Activated gamma-delta T cell treated with anti-CD3 and anti-CD28 coated beads, Interleukin-2, amount 50 U/mL, for 16 hours (primary cell): ENCODE measurements around the gene MIPEP.
"Not testable (repeated sequence)": the region's sequence is repeated elsewhere in the genome, so short reads cannot be mapped to it uniquely, and the experiment has no call there.

ENCODE experiments used
- DNase-seq: peaks from one replicate; pipeline ENCODE4 v3.0.0-alpha.2; 2020; ENCODE audit warnings: low read depth

The MIPEP gene

GRCh38 chr13:23776698-23777574 is 112.3 kb downstream of the MIPEP start:
- DNase-seq = no peak

- no peak for DNase-seq
Observed at GRCh38 chr13:23772717-23773116, 116.5 kb downstream of the MIPEP start.

DNA sequence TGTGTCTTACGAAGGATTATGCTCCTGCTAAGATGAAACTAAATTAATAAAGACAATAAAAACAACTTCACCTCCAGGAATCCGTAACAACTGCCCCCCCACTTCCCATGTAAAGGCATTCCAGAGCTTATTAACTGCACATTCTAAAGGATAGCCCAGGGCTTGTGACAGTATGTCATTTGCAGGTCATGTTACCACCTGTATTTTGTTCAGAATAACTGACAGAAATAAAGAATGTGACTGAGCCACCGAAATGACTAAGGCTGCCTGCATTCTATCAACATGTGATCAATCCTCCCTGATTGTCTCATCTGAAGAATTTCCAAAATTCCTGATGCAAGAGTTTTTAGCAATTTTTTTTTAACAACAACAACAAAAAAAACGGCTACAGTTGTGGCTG is 117.2 kb downstream of the MIPEP start:
- no peak for DNase-seq

DNA sequence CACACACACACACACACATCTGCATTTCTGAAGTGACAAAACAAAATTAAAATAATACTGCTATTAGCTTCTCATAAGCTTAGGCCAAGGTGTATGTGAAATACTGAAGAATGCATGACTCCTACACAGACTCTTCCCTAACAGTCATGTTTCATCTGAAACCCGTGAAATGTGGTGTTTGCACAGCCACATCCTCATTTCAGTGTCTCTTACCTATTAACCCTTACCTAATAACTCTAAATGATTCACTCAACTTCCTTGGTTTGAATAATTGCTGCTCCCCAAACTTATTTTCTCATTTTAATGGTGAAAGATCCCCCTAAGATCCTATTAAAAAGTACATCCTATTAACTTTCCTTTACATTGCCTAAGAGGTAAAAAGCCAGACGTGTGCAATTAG is 117.6 kb downstream of the MIPEP start:
- DNase-seq = no peak

DNA sequence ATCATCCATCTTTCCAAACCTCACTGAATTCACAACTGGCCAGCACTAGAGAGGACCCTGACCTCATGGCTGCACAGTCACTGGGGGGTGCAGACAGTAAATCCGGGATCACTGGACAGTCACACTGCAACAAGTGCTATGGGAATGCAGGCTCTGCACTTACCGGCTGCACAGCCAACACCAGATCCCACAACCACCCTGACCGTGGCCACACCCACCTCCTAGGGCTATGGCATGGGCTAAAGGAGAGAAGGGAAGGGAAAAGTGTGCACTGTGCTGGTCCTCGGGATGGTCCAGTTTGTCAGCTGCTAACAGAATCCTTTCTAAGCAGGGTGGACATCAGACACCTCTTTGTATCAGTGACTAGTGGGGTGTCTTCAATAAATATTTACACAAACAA is 118.2 kb downstream of the MIPEP start:
- no peak for DNase-seq

DNA sequence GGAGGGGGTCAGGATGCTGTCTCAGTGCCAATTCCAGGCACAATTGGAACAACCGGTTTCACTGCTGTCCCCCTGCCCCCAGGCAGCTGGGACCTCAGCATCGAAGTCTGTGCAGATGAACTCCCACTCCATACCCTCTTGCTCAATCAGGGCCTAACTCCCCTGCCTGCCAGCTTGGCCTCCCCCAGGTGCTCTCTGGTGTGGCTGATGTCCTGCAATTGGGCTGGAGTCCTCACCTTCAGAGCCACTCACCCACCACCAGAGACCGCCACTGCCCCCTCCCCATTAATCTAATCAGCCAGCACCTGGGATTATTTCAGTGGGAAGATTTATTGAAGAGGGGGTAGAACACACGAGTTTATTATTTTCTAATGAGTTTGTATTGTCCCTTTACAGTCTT is 118.8 kb downstream of the MIPEP start:
- no peak for DNase-seq

DNA sequence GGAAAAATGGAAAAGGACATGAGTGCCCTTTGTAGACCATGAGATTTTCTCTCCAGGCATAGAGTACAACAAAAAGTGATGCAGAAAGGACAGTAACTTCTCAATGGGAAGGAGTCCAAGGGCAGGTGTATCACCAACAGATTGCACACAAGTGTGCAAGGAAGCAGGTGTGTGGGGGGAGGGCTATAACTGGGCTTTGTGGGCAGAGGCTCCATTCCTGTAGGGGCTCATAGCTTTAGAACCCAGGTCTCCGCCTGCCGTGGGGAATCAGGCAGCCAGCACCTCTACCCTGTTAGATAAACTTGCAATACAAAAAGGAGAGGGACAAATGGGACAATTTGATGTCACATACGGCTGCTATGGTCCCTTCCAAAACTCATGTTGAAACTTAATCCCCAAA is 119.8 kb downstream of the MIPEP start:
- no peak for DNase-seq

- DNase-seq = no peak
Observed at GRCh38 chr13:23767838-23768237, 121.4 kb downstream of the MIPEP start.

- DNase-seq = no peak
Observed at GRCh38 chr13:23766939-23767338, 122.3 kb downstream of the MIPEP start.

GRCh38 chr13:23766283-23766682 is 122.9 kb downstream of the MIPEP start:
- no peak for DNase-seq

- DNase-seq = no peak
Observed at GRCh38 chr13:23765531-23765930, 123.7 kb downstream of the MIPEP start.

GRCh38 chr13:23763318-23763717 is 125.9 kb downstream of the MIPEP start:
- DNase-seq = no peak

GRCh38 chr13:23761760-23762159 is 127.4 kb downstream of the MIPEP start:
- DNase-seq = not testable (repeated sequence)

DNA sequence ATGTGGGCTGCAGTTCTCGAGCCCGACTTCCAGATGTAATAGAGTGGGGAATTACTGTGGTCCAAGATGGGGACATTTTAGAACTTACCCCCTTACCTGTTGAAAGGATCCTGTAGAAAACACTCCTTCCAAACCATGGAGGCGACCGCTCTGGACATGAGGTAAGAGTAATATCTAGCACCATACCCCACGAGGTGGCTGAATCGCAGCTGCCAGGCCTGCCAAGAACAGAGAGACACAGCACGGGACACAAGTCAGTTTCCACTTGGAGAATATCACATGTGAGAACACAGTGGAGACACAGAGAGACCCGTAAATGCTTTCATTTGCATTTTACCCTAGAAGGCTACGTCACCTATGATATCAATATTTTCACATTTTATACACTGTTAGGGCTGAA is 129.2 kb downstream of the MIPEP start:
- no peak for DNase-seq

DNA sequence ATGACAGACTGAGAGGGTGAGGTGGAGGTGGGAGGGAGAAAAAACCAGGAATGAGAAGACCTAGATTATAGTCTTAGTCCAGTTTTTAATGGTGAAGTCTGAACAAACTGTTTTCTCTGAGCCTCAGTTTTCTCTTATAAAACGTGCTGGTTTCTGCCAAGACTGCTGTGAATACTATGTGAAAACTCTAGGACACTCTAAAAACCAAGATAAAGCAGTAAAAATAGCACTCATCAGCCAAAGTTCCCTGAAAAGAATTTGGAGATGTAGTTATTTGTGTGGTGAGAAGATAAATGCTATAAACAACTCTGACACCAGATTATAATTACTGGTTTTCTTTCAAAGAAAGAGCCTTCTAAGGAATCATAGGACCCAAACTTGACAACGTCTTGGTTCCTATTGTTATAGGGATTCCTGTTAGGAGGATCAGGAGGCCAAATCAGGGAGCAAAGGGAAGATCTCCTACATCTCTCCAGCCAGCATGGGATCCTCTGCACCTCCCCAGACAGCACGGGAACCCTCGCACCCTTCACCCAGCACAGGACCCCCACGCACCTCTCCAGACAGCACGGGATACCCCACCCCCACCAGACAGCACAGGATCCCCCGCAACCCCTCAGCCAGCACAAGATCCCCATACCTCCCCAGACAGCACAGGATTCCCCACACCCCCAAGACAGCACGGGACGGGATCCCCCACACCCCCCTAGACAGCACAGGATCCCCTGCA is 130.2 kb downstream of the MIPEP start:
- DNase-seq = no peak

DNA sequence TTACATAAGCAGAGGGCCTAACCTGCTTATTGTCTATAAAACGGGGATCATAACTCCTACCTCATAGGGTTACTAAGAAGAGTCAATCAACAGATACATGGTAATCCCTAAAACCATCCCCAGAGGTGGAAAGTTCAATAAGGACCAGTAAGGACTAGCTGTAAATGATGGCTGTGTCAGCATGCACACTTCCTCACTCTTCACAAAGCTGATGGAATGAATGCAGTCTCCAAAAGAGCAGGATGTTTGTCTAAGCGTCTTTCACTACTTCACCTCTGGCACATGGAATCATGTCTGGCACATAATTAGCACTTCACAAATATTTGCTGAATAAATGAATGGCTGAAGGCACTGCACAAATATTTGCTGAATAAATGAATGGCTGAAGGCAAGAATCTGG is 134.2 kb downstream of the MIPEP start:
- no peak for DNase-seq

GRCh38 chr13:23754506-23754905 is 134.7 kb downstream of the MIPEP start:
- no peak for DNase-seq

DNA sequence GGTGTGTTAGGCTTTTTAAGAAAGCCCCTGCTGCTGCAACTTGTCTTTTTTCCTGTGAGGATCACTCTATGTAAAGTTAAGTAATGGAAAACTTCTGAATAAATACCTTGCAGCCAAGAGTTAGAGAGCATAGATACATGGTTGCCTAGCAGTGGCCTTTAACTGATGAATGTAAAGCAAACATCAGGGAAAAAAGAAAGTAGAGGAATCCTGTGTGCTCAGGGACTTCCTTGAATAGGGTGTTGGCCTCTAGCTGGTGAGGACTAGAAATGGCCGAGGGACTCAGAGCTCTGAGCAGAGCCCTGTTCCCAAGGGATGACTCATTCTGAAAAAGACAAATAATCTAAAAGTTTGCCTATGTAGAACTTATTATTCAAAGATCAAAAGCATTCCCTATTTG is 135.7 kb downstream of the MIPEP start:
- DNase-seq = no peak

GRCh38 chr13:23752111-23753001 is 136.8 kb downstream of the MIPEP start:
- DNase-seq = no peak

DNA sequence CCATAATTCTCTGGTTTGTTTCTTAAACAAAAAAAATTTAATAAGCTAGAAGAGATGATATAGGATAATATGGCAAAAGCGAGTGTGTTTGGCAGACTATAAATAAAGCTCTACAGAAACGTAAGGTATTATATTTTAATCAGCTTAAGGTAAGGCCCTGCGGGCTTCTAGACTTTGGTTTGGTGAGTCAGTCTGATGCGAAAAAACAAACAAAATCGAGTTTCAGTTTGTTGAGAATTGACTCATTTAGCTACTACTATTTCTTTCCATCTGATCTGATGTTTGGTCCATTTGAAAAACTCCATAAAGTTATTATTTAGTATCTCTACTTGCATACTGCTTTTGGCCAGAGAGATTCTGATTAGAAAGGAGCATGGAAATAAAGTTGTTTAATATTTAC is 138.0 kb downstream of the MIPEP start:
- DNase-seq = no peak

DNA sequence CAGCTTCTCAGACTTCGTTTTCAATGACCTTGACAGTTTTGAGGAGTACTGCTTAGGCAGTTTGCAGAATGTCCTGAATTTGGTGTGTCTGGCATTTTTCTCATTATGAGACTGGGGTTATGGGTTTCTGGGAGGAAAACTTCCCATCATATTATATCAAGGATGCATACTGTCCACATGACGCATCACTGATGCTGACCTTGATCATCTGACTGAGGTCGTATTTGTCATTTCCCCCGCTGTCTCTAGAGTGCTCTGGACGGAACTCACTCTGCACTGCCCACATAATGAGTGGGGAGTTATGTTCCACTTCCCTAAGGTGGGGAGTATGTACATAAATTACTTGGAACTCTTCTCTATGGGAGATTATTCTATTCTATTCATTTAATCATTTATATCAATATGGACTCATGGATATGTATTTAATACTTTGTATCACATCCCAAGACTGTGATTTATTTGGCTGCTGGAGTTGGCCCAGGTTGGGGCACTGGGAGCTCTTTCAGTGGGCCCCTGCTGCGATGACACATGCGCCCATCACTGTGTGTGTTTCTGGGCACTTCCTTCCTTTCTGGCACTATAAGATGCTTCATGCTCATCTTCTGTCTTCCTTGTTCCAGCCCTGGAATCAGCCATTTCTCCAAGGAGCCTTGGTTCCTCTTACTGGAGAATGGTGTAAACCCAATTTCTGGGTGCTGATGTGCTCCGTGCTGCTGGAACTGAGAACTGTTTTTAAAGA is 138.6 kb downstream of the MIPEP start:
- no peak for DNase-seq
